GM21619 (cell line): ENCODE results near the gene MLLT1.

ENCODE experiments used
- ATAC-seq: cut with Tn5 transposase; IDR thresholded peaks from one replicate; pipeline ENCODE4 v1.9.1; 2021; ENCODE audit not compliant: unreplicated experiment

Gene MLLT1

DNA sequence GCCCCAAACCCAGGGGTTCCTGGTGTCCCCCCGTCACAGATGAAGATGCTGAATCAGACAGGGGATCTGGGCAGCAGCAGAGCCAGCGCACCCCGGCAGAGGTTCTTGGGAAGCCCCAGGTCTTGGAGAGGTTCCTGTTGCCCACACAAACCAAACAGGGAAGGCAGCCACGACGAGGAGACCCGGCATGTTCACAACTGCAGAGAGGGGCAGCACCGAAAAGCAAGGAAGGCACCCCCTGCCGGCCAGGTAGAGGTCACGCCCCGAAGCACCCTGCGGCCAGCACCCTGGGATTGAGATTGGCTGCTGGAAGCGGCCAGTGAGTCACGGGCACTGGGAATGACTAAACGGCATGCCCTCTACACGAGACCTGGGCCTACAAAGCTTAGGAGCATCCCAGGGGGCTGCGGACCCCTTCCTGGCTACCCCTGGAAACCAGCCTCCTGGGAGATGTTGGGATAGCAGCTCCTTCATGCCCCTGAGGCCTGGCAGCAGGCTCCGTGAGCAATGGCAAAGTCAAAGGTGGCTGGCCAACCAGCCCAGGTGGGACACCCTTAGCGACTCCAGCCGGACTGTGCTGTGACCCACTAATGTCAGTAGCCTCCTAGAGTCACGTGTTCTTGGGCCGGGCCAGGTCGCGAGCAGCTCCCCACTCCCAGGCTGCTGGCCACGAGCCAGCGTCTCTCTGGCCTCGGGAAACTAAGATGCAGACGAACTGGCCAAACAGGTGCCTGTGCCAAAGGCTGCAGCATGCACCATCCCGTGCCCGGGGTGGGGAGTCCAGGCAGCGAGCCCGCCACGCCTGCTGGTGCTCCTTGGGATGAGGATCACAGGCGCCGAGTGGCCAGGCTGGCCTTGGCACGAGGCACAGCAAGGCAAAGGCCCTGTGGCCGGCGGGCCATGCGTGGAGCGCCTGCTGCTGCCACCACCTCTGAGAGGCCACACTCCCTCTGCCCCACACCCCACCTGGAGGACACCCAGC is 43.2 kb downstream of the MLLT1 start:
- ATAC-seq: no peak

DNA sequence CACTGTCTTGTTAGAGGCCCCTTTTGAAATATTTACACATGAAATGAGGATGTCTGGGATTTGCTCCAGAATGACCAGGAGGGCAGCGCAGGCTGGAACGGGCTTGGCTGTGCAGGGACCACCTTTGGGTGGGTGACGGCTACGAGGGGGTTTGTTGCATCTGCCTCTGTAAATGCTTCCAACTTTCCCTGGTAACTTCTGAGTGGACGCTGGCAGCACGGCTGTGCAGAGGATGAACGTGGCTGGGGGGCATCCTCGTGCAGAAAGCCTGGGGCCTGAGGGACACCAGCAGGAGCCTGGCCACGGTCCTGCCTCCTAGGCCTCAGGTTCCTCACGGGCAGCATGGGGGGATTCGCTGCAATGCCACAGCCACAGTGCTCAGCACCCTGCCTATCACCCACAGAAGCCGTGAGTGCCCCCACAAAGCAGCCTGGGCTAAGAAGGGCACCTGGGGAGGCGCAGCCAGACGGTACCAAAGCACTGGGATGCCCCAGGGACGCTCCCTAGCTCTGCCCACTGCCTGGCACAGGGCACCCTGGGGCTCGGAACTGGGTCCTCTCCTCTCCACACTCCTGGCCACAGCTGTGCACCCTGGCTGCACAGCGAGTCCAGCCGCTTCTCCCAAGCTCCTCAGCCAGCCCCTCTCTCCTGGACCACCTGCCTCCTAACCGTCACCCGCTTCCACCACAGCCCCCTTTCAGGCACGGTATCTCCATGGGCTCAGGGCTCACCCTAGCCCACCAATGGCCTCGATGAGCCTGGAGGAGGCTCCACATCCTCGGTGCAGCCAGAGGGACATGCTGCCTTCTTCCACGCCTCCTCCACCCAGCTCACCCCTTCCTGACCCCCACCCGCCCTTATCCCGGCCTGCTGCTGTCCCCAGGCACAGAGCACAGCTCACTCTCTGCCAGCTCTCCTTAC is 44.5 kb downstream of the MLLT1 start:
- no peak for ATAC-seq

DNA sequence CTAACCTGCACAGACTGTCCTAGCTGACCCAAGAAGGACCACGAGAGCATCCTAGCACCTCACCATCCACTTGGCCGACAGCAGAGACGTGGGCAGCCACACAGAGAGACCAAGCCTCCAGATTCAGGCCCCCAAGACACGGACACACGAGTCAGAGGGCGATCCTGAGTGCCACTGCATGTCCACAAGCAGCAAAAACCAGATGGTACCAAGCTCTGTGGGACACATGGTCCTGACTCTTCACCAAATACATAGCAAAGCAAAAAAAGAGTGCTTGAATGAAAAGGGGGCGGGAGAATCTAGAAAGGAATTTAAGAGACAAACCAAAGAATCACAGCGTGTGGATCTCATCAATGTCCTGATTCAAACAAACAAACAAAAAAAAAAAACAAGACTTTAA is 45.2 kb downstream of the MLLT1 start:
- ATAC-seq: no peak

DNA sequence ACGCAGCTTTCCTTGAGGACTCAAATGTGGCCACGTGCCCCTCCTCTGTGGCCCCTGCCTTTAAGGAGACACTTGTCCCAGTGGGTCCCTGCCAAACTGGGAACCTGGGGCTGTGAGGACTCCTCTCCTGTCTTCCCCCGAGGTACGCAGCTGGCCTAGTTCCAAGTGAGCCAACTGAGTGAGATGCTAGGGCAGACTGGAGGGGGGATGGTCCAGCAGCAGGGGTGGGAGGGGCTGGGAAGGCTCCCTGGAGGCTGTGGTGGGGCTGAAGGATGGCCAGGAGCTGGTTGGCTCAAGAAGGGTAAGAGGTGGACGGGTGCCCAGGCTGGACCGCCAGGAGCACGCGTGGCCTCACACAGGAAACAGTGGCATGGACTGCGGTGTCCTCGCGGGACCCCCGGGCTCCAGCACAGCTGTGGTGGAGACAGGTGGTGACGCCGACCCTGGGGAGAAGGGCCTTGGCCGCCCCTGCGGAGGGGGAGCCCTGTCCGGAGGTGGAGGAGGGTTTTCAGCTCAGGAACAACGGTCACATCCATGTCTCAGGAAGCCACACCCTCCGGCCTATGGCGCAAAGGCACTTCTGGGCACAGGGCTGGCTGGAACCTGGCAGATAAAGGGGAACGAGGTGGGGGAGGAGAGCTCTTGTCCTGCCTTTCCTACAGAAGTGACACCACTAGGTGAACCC is 45.8 kb downstream of the MLLT1 start:
- no peak for ATAC-seq

DNA sequence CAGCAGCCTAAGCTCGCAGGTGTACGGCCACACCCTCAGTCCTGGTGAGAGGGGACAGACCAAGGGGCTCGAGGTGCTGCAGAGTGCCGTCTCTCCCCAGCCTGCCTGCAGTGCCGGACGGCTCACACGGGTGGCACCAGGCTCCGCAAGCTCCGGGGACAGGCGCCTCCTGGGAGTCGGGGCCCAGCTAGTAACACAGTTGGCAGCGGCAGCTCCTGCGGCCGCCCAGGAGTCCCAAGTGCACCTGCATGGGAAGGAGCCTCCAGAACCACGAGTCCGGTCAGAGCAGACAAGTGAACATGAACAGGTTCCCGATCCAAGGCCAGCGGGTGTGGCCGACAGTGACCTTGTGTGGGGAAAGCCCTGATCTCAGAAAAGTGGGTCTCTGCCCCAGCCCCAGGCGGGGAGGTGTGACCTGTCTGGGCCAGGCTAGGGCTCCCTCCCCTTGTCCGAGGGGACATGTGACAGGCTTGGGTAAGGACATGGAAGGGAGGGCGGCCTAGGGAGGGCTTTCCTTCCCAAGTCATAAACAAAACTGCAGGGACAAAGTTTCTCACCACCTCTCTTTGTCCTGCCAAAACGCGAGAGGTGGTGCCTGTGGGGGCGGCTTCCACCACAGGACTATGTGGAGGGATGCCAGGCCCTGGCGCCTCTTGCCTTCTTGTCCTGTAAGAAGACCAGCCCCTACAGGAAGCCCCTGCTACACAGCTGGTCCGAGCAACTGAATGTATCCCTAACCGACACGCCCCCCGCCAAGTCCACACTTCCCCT is 46.5 kb downstream of the MLLT1 start:
- ATAC-seq: no peak

DNA sequence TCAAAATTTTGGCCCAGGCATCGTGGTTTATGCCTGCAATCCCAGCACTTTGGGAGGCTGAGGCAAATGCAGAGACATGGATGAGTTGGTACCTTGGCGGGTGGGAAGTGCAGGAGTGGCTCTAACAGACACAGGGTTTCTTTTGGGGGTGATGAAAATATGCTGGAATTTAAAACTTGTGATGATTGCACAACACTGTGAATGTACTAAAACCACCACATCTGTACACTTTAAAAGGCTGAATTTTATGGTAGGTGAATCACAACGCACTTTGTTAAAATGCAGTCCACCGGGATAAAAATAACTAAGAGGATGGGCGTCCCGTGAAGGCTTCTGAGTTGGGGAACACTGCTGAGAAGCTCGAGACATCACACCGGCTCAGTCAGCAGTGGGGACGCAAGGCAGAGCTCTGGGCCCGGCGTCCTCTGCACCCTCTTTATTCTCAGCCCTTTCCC is 47.1 kb downstream of the MLLT1 start:
- no peak for ATAC-seq

DNA sequence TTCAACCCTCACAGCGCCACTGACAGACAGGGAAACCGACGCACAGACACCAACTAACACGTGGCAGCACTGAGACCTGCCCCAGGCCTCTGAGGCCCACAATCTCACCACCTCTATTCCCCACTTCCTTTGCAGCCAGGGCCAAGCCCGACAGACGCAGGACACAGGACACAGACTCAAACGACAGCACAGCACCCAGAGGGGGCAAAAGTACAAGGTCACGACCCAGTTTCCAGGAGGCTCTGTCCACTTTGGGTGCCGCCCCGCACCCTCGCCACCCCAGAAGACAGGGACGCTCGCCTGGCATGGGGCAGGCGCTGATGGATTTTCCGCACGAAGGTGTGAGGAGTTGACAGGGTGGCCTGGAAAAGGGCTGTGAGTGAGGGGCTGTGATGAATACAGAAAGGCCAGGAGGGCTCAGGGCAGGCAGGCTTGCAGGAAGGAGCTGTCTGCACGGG is 48.8 kb downstream of the MLLT1 start:
- no peak for ATAC-seq

DNA sequence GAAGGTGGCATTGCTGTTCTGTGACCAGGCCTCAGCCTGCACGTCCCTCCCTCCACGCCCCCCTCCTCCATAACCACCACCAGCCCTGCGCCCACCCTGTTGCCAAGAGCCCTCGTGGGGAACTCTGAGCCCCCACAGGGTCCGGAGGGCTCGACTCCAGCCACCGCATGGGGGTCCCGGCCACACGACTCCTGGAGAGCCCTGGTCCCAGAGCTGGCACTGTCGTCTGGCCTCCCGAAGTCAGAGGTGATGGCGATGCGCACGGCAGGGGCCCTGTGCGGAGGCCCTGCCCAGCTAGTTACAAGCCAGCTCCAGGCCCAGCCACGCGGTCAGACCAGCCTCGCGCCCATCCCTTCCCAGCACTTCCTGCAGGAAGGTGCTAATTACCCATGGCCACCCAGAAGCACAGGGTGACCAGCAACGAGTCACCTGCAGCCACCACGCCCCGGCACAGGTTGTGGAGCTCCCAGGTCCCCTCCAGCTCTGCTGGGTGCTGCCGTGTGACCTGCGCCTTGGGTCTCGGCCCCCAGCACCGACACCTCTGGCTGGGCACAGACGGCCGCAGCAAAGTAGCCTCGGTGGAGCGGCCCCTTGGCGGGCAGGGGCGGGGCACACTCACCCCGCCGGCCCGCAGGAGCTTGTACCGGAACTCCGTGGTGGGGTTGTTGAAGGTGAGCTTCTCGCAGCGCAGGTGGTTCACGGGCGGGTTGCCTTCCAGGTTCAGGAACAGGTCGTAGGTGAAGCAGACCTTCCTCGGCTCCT is 49.6 kb downstream of the MLLT1 start:
- ATAC-seq: no peak

DNA sequence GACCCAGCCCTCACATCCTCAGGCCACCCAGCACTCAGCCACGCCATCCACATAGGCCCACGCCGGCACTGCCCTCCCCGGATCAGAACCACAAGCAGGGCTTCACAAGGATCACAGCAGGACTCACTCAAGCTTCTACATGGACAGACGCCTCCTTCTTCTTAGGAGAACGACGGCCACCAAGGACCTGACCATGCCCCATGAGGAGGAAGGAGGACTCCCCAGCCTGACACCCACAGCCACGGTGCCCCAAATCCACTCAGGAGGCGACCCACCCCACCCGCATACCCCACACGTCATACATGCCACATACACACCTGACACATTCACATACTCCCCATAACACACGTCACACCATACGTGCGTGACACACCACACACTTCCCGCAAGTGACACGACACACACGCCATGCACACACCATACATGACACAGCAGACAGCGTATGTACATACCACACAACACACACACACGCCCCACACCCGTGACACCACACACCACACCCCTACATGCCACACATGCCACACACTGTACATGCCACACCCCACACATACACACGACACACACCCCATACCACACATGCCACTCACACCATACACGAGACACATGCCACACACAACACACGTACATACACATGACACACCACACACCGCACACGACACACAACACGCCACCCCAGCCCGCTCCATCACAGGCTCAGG is 50.4 kb downstream of the MLLT1 start:
- ATAC-seq: no peak

DNA sequence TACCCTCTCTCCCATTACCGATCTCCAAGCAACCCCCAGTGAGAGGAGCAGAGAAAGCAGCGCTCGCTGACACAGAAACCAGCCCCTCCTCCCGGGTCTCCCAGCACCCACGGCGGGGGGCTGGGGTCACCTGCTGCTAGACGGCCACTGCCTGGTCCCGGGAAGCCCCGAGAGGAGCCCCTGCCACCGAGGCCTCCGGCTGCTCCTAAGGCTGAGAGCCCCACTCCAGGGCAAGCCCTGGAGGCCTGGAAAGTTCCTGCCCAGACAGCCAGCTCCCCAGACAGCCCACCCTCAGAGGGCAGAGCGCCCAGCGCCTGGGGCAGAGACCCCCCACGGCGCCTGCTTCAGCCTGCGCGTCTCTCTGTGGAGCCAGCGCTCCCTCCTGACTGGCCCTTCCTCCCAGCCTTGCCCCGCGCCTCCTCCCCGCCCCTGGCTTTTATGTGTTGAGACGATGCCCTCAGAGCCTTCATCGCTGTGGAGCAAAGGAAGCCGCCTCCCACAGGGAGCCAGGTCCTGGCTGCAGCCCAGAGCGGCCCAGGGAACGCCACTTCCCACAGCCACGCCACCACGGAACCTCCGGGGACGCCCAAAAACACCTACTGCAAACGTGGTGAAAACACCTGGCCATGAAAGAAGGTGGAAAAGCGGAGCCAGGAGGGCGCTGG is 51.1 kb downstream of the MLLT1 start:
- no peak for ATAC-seq

DNA sequence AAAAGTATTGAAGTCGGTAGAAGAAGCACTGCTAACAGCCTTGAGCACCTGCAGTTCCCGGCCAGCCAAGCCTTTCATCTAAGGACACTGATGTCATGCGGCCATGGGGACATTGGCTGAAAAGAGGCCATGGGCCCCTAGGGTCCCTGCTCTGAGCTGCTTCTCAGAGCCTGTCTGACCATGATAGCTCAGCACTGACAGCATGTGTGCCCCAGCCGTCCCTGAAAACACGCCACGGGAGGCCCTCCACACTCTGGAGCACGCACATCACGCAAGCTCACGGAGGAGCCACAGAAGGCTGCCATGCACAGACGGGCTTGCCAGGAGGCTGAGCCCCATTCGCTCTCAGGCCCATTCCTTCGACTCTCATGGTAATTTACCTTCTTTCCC is 51.8 kb downstream of the MLLT1 start:
- ATAC-seq: no peak

DNA sequence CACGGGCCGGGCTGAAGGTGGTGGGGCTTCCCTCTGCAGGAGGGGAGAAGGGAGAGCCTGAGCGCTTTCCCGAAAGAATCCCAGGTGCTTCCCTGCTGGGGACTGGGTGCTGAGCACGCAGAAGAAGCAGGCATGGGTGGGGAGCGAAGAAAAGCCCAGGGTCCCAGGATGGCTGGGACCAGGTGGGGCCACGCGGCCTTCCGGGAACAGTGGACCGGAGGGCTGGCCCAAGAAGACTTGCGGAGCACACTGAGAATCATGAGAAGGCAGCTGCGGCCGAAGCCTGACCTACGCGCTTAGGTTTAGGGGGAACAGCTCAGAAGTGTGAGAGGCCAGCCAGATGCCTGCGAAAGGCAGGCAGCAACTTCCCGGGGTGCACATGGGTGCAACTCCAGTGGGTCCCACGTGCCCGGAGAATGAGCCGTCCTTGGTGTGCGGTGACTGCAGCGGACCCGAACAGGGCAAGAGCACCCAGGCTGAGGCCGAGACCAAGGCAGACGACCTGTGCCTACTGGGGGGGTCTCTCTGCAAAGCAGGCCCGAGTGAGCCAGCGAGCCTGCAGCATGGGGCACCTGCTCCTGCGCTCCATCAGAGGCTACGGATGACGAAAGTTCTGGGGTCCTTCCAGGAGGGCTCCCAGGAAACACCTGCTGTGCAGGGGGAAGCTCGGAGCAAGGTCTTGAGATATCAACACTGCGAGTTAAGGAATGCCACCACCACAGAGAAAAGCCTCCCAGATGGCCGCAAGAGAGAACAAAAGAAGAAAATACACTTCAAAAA is 52.4 kb downstream of the MLLT1 start:
- ATAC-seq: no peak

DNA sequence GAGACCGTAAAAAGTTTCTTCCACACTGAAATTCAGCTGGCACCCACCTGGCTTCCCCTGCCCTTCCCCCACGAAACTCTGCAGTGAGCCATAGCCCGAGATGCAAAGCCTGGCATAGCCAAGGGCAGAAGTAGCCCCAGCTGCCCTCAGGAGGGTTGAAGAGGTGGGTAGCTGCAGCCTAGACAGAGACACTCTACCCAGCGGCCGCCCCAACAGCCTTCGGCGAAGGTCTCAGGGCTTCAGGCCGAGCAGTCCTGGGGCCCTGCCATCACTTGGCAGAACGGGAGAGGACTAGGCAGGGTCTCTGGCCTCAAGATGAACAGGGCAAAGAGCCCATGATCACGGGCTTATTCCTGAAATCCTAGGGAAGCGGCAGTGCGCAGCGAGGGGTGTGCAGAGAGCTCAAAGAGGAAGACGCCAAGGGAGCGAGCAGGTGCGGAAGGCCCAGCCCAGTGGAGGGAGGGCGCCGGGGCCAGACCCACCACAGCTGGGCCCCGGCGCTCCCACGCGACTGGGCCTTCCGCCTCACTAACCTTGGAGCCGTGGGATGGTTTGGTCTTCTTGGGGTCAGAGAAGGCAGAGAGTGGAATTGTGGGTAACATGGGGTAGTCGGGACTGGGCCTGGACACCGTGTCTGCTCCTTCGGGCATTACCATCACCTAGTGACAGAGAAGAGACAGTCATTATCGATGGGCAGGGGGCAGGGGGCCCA is 53.2 kb downstream of the MLLT1 start:
- ATAC-seq: no peak

DNA sequence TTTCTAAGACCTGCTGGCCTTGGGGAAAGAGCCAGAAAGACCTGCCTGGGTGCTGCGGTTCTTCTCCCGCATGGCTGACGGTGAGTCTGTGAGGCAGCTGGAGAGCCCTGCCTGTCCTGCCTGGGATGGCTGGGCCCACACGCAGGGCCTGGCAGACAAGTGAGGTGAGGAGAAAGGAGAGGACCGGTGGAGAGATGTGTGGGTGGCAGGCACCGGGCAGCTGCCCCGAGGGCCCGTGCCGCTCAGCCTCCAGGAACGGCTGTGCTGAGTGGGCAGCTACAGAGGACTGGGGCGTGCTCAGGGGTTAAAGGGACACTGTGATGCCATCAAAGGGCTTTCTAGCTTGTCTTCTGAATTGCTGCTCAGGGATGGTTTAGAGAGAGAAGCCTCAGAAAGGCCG is 53.8 kb downstream of the MLLT1 start:
- ATAC-seq: no peak

DNA sequence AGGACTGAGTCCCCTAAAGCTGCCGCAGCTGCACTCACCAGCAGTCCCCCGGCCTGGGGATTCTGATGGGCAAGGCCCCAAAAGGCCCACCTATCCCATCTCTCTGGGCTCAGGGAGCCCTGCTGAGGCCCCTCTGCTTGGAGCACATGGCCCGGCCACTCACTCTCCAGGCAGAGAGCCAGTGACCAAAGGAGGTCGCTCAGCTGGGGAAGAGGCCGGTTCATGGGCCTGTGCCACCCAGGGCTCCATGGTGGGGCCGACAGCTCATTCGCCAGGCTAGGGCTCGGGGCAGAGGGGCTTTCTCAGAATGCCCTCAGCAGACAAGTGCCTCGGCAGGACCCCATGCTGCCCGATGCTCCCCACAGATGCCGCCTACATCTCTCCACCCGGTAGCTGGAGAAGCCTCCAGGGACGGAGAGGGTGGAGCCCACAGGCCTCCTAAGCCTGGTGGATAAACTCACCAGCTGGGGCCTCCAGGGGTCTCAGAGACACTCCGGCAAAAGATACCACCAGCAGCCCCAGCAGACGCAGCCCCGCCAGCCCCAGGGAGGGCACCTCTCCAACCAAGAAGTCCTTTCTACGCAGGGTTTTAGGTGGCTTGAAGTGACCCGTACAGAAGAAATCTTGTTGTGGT is 54.4 kb downstream of the MLLT1 start:
- ATAC-seq: no peak

DNA sequence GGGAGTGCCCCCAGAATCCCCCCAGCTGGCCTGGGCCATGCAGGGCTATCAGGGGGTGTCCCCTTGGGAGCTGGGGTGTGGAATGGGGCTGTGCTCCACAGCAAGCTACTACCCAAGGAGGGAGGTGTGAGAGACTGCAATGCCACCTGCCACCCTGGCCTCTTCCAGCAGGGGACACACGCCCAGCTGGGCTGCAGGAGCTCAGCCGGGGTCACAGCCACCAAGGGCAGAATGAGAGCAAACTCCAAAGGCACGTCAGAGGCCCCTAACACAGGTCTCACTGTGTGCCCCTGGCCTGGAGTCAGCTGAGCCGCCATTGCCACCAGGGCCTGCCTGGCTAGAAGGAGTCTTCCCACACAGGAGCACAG is 55.5 kb downstream of the MLLT1 start:
- no peak for ATAC-seq
